GM12878 (cell line): ENCODE measurements around the gene UIMC1. TPM values are rescaled to one million over a fixed set of nuclear protein-coding genes. Genes with fewer than 3 reads are reported as not detected.
"Not testable (repeated sequence)": the region's sequence is repeated elsewhere in the genome, so short reads cannot be mapped to it uniquely, and the experiment has no call there.

ENCODE experiments used
- ATAC-seq: fragments of 200-7000 bp; cut with Tn5 transposase; 3 replicates; pipeline ENCODE4 v1.9.1; 2020; ENCODE audit warnings: mild to moderate bottlenecking, moderate library complexity
- BruUV-seq: library from RNA; stranded (reverse); fragments of 400-500 nt; replicated peaks from 2 replicates; lab custom pipeline; 2021; lab: Mats Ljungman, UMichigan
- CTCF ChIA-PET: fragments of 300-600 bp; sonication (Branson Sonifier 250); formaldehyde crosslinking; extraction: SDS; loops from one replicate; lab custom pipeline; 2021; ENCODE audit warnings: inconsistent platforms; lab: Yijun Ruan, JAX
- POLR2A ChIA-PET: fragments of 350-600 bp; formaldehyde crosslinking; extraction: SDS; loops from one replicate; lab custom pipeline; 2021; ENCODE audit warnings: inconsistent platforms; lab: Charles Lee
- RAD21 ChIA-PET: fragments of 300-600 bp; sonication (Branson Sonifier 250); formaldehyde crosslinking; loops from one replicate; lab custom pipeline; 2023; ENCODE audit warnings: antibody characterized with exemption; ENCODE audit not compliant: unreplicated experiment; lab: Charles Lee
- SMC1A ChIA-PET: fragments of 300-600 bp; sonication (Branson Sonifier 250); formaldehyde crosslinking; loops from one replicate; lab custom pipeline; 2023; ENCODE audit not compliant: unreplicated experiment, uncharacterized antibody; lab: Charles Lee
- DNase-seq: peaks from one replicate; pipeline ENCODE4 v3.0.0-alpha.2; 2011; ENCODE audit warnings: low read depth, low spot score
- FAIRE-seq: peaks from 3 replicates; lab custom pipeline; 2011; peaks lifted over from hg19 to GRCh38; lab: Jason Lieb, UNC
- H2AFZ ChIP-seq: 2 replicates; pipeline ENCODE4 v1.6.0; 2011; ENCODE audit warnings: low read depth, low read length, control low read depth; ENCODE audit not compliant: control insufficient read depth
- H3K27ac ChIP-seq: 2 replicates; pipeline ENCODE4 v1.5.1; 2011; ENCODE audit warnings: control low read depth; ENCODE audit not compliant: control insufficient read depth, insufficient read depth
- H3K27me3 ChIP-seq, 2 experiments: replicated peaks in 1 of 2; 2 replicates each; pipeline versions ENCODE4 v1.6.0 to v1.6.1; 2011; ENCODE audit warnings: low read length in 1 of 2; ENCODE audit not compliant: control insufficient read depth in 2 of 2, insufficient read depth in 2 of 2
- H3K36me3 ChIP-seq, 2 experiments: 2 replicates each; pipeline ENCODE4 v1.5.1; 2011; ENCODE audit warnings: low read length in 1 of 2; ENCODE audit not compliant: control insufficient read depth in 2 of 2, insufficient read depth in 2 of 2
- H3K4me1 ChIP-seq: 2 replicates; pipeline ENCODE4 v1.6.1; 2011; ENCODE audit warnings: mild to moderate bottlenecking, low read length, moderate library complexity, mixed read lengths; ENCODE audit not compliant: control insufficient read depth, insufficient read depth
- H3K4me2 ChIP-seq: 2 replicates; pipeline ENCODE4 v1.6.0; 2011; ENCODE audit warnings: control low read depth; ENCODE audit not compliant: control insufficient read depth, insufficient read depth
- H3K4me3 ChIP-seq: fragments of 200-600 bp; sonication (generic); 2 replicates; pipeline ENCODE4 v1.5.1; 2016
- H3K79me2 ChIP-seq: 2 replicates; pipeline ENCODE4 v1.6.0; 2011; ENCODE audit warnings: low read length; ENCODE audit not compliant: control insufficient read depth, insufficient read depth
- H3K9ac ChIP-seq: 2 replicates; pipeline ENCODE4 v1.8.0; 2011; ENCODE audit warnings: low read length, control low read depth, mixed read lengths; ENCODE audit not compliant: control insufficient read depth, insufficient read depth
- H3K9me3 ChIP-seq: replicated peaks from 3 replicates; pipeline ENCODE4 v1.5.1; 2011; ENCODE audit warnings: mild to moderate bottlenecking, low read length; ENCODE audit not compliant: control insufficient read depth, insufficient read depth
- H4K20me1 ChIP-seq: 2 replicates; pipeline ENCODE4 v1.6.0; 2011; ENCODE audit not compliant: control insufficient read depth, insufficient read depth
- CREM ChIP-seq: IDR thresholded peaks from 2 replicates; pipeline ENCODE4 v1.6.1; 2014; ENCODE audit warnings: antibody characterized with exemption, low read depth
- EZH2 ChIP-seq: IDR thresholded peaks from 2 replicates; pipeline ENCODE4 v1.6.1; 2012; ENCODE audit warnings: low read depth, mild to moderate bottlenecking, control low read depth, inconsistent platforms, low read length, borderline replicate concordance; ENCODE audit not compliant: control insufficient read depth
- FOXK2 ChIP-seq: fragments of 450-650 bp; IDR thresholded peaks from 2 replicates; pipeline ENCODE4 v1.6.1; 2017; ENCODE audit warnings: mild to moderate bottlenecking, moderate library complexity
- IRF4 ChIP-seq: IDR thresholded peaks from 2 replicates; pipeline ENCODE4 v1.6.1; 2011; ENCODE audit warnings: low read depth, low read length
- LARP7 ChIP-seq: fragments of 450-650 bp; IDR thresholded peaks from 2 replicates; pipeline ENCODE4 v1.6.1; 2017; ENCODE audit warnings: mild to moderate bottlenecking
- NRF1 ChIP-seq: conservative IDR thresholded peaks from 2 replicates; pipeline ENCODE4 v1.6.1; 2011; ENCODE audit warnings: mild to moderate bottlenecking, low read depth, low read length, improper control_type of control experiment
- ZNF24 ChIP-seq: fragments of 450-650 bp; IDR thresholded peaks from 2 replicates; pipeline ENCODE4 v1.6.1; 2017; ENCODE audit warnings: antibody characterized with exemption, mild to moderate bottlenecking
- ZNF274 ChIP-seq: IDR thresholded peaks from one replicate; pipeline ENCODE4 v1.8.0; 2011; ENCODE audit not compliant: insufficient read length, insufficient read depth
- WGBS: methylation state at CpG from one replicate; pipeline ENCODE4 v1.1.6; 2016; ENCODE audit warnings: low lambda C conversion rate; ENCODE audit not compliant: insufficient replicate concordance, insufficient coverage; ENCODE audit errors: missing lambda C conversion rate; 5-methylcytosine and 5-hydroxymethylcytosine counted together
- in situ Hi-C: fragments of 300-500 bp; cut with MboI; formaldehyde crosslinking; loops from 9 replicates; pipeline ENCODE4 v1.14.3; 2018; ENCODE audit warnings: mixed read lengths
- intact Hi-C: fragments of 100-400 bp; cut with micrococcal nuclease; formaldehyde crosslinking; loops from one replicate; pipeline ENCODE4 v1.14.2; 2022; ENCODE audit not compliant: unreplicated experiment
- polyA plus RNA-seq, 11 experiments: library from polyadenylated mRNA; depleted of rRNA in 4 of 11; unstranded in 6 of 11; stranded (reverse) in 5 of 11; fragments of >200 nt; fragmentation: Nextera tagmentation in 4 of 11; fragmentation: Illumina TruSeq in 1 of 11; extraction: Ambion mirVana in 4 of 11; extraction: Trizol in 1 of 11; gene quantifications; 1 replicate in 1 of 11; 2 replicates in 10 of 11; pipeline versions ENCODE4 v1.2.1 to v1.2.3, GENCODE V29; 2011 to 2016; ENCODE audit warnings: inconsistent platforms in 2 of 11, missing spikeins in 2 of 11, low read depth in 1 of 11
- total RNA-seq, 4 experiments: library from RNA; depleted of rRNA in 3 of 4; stranded (reverse); fragments of >200 nt in 3 of 4; fragmentation: Illumina TruSeq in 1 of 4; extraction: Trizol in 1 of 4; gene quantifications; 2 replicates each; pipeline versions ENCODE4 v1.2.1 to v1.2.3, GENCODE V29; 2013 to 2021
- TF ChIP-seq, protein P1 (sequence below): IDR thresholded peaks from 2 replicates; pipeline ENCODE4 v1.6.1; 2011; ENCODE audit warnings: borderline replicate concordance, low read depth, mild to moderate bottlenecking, moderate library complexity, mixed read lengths, low read length; ENCODE audit not compliant: insufficient read depth; ENCODE audit errors: extremely low read length
- TF ChIP-seq, protein P2 (sequence below): fragments of 450-650 bp; formaldehyde crosslinking; IDR thresholded peaks from 2 replicates; pipeline ENCODE4 v1.4.0; 2022; ENCODE audit warnings: mild to moderate bottlenecking, moderate library complexity

UIMC1 gene
- total and polyA plus RNA-seq, 10 of the 15 experiments (the other 5 are each of a cell fraction or from before 2014, with no cell fraction given), result 16.2 to 51.4 (median 32.7) TPM

DNA sequence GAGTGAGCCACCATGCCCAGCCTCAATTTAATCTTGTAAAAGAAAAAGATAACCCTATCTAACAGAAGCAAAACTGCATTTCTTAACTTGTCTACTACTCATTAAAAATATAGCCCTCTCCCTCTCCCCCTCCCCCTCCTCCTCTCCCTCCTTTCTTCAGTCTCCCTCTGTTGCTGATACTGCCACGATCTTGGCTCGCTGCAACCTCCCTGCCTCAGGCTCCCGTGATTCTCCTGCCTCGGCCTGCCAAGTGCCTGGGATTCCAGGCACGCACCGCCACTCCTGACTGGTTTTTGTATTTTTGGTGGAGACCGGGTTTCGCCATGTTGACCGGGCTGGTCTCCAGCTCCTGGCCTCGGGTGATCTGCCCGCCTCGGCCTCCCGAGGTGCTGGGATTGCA is 23.5 kb downstream of the UIMC1 start:
- H4K20me1 ChIP-seq, POLR2A ChIA-PET, intact Hi-C loops, H3K4me3 ChIP-seq, in situ Hi-C loops, FAIRE-seq, ATAC-seq, BruUV-seq, H3K4me2 ChIP-seq, RAD21 ChIA-PET, H3K9ac ChIP-seq, H3K4me1 ChIP-seq, H3K27ac ChIP-seq, H3K9me3 ChIP-seq, CTCF ChIA-PET, H3K27me3 ChIP-seq, DNase-seq, H2AFZ ChIP-seq: not testable (repeated sequence)
- Histone ChIP-seq H3K36me3 (peaks cover 11 to 23% of the 10 kb centered on the region in 2 experiments), H3K79me2 (peaks cover 32% of the 10 kb centered on the region)
- 94% methylated on average over 13 of the region's 13 CpGs for WGBS
- SMC1A ChIA-PET, result interaction anchor here (1.1 to 1.6 kb wide), 3 partner anchors 17 to 22 kb away, joined by 3 to 6 read pairs (median 4); no protein-coding TSS in a partner anchor

DNA sequence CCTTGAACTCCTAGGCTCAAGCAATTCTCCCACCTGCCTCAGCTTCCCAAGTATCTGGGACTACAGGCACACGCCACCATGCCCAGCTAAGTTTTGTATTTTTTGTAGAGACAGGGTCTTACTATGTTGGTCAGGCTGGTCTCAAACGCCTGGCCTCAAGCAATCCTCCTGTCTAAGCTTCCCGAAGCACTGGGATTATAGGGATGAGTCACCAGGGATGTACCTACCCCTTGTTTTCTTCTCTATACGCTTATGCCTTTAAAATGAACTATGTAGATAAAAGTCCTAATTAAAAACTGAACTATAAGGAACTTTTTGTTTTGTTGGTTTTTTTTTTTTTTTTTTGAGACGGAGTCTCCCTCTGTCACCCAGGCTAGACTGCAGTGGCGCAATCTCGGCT is 25.8 kb downstream of the UIMC1 start:
- in situ Hi-C loops (no loop called here), intact Hi-C loops (no loop called here)
- ATAC-seq (no peak), DNase-seq (no peak), FAIRE-seq (no peak)
- ChIA-PET SMC1A (interaction anchor here (2.1 kb wide), 1 partner anchor 10 kb away, joined by 11 read pairs; no protein-coding TSS in a partner anchor), RAD21 (no interaction called here), POLR2A (no interaction called here), CTCF (interaction anchor here (2.5 kb wide), 1 partner anchor 320 kb away, joined by 6 read pairs; no protein-coding TSS in a partner anchor)
- 94% methylated on average over 7 of the region's 7 CpGs for WGBS
- H3K9me3 ChIP-seq, result no peaks in the 10 kb centered on the region
- peaks cover 3% of the 10 kb centered on the region; the same call in 1 of the 2 replicates for H3K4me1 ChIP-seq
- H3K79me2 ChIP-seq, result peaks cover 13% of the 10 kb centered on the region
- no peak overlapping the region for H2AFZ ChIP-seq
- no peak overlapping the region for H3K27ac ChIP-seq
- peaks cover 11 to 23% of the 10 kb centered on the region in 2 experiments for H3K36me3 ChIP-seq
- H3K27me3 ChIP-seq, result no peaks in the 10 kb centered on the region
- no peak overlapping the region for H3K4me2 ChIP-seq
- no peak overlapping the region for H3K9ac ChIP-seq
- no TSS peak for BruUV-seq
- H4K20me1 ChIP-seq, result no peaks in the 10 kb centered on the region
- no peak overlapping the region for H3K4me3 ChIP-seq
- TF ChIP-seq CREM (no peak), LARP7 (no peak), EZH2 (no peak), IRF4 (no peak), ZNF274 (no peak), ZNF24 (no peak), NRF1 (no peak), FOXK2 (no peak)
- TF ChIP-seq, protein P1, sequence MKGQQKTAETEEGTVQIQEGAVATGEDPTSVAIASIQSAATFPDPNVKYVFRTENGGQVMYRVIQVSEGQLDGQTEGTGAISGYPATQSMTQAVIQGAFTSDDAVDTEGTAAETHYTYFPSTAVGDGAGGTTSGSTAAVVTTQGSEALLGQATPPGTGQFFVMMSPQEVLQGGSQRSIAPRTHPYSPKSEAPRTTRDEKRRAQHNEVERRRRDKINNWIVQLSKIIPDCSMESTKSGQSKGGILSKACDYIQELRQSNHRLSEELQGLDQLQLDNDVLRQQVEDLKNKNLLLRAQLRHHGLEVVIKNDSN, result no peak
- TF ChIP-seq, protein P2, sequence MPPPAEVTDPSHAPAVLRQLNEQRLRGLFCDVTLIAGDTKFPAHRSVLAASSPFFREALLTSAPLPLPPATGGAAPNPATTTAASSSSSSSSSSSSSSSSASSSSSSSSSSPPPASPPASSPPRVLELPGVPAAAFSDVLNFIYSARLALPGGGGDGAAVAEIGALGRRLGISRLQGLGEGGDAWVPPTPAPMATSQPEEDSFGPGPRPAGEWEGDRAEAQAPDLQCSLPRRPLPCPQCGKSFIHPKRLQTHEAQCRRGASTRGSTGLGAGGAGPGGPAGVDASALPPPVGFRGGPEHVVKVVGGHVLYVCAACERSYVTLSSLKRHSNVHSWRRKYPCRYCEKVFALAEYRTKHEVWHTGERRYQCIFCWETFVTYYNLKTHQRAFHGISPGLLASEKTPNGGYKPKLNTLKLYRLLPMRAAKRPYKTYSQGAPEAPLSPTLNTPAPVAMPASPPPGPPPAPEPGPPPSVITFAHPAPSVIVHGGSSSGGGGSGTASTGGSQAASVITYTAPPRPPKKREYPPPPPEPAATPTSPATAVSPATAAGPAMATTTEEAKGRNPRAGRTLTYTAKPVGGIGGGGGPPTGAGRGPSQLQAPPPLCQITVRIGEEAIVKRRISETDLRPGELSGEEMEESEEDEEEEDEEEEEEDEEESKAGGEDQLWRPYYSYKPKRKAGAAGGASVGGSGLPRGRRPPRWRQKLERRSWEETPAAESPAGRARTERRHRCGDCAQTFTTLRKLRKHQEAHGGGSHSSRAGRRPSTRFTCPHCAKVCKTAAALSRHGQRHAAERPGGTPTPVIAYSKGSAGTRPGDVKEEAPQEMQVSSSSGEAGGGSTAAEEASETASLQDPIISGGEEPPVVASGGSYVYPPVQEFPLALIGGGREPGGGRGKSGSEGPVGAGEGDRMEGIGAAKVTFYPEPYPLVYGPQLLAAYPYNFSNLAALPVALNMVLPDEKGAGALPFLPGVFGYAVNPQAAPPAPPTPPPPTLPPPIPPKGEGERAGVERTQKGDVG, result no peak
